ENCODE measurements around the gene GLRA3.

Gene GLRA3

GRCh38 chr4:174591243-174592021 is 237.6 kb downstream of the GLRA3 start:
- DNase-seq, result no peak

- no peak for DNase-seq
Observed at GRCh38 chr4:174590336-174590735, 238.7 kb downstream of the GLRA3 start.

Data from effector CD8-positive, alpha-beta T cell (primary cell).